HG03064 (cell line): ENCODE data around the gene ZNF431.
"Not testable (repeated sequence)": the region's sequence is repeated elsewhere in the genome, so short reads cannot be mapped to it uniquely, and the experiment has no call there.

Source experiments
- ATAC-seq: cut with Tn5 transposase; IDR thresholded peaks from one replicate; pipeline ENCODE4 v1.9.1; 2021; ENCODE audit warnings: low read depth; ENCODE audit not compliant: unreplicated experiment

The ZNF431 gene

GRCh38 chr19:21143428-21143827 lies 1.6 kb downstream of the ZNF431 start:
- ATAC-seq = no peak

GRCh38 chr19:21143854-21144253 lies 2.0 kb downstream of the ZNF431 start:
- no peak for ATAC-seq

GRCh38 chr19:21147540-21147939 lies 5.7 kb downstream of the ZNF431 start:
- no peak for ATAC-seq

- ATAC-seq = no peak
Observed at GRCh38 chr19:21148681-21149080, 6.8 kb downstream of the ZNF431 start.

- no peak for ATAC-seq
Observed at GRCh38 chr19:21149877-21150276, 8.0 kb downstream of the ZNF431 start.

- ATAC-seq = no peak
Observed at GRCh38 chr19:21151460-21151859, 9.6 kb downstream of the ZNF431 start.

- ATAC-seq = no peak
Observed at GRCh38 chr19:21158523-21159135, 16.8 kb downstream of the ZNF431 start.

GRCh38 chr19:21164541-21164940 lies 22.7 kb downstream of the ZNF431 start:
- no peak for ATAC-seq

- ATAC-seq = no peak
Observed at GRCh38 chr19:21166436-21166835, 24.6 kb downstream of the ZNF431 start.

GRCh38 chr19:21197590-21198295 lies 55.9 kb downstream of the ZNF431 start:
- no peak for ATAC-seq

GRCh38 chr19:21202865-21203494 lies 61.1 kb downstream of the ZNF431 start:
- no peak for ATAC-seq

- ATAC-seq = no peak
Observed at GRCh38 chr19:21210037-21210621, 68.3 kb downstream of the ZNF431 start.

GRCh38 chr19:21221693-21222092 lies 79.9 kb downstream of the ZNF431 start:
- ATAC-seq = no peak

GRCh38 chr19:21229938-21230337 lies 88.1 kb downstream of the ZNF431 start:
- ATAC-seq = not testable (repeated sequence)

GRCh38 chr19:21233691-21234090 lies 91.9 kb downstream of the ZNF431 start:
- ATAC-seq = no peak

- ATAC-seq = not testable (repeated sequence)
Observed at GRCh38 chr19:21236751-21237150, 94.9 kb downstream of the ZNF431 start.

GRCh38 chr19:21238670-21239069 lies 96.8 kb downstream of the ZNF431 start:
- no peak for ATAC-seq
